GM18520 (cell line): ENCODE data around the gene PHLDB3.
"Not testable (repeated sequence)": the region's sequence is repeated elsewhere in the genome, so short reads cannot be mapped to it uniquely, and the experiment has no call there.

Source experiments
- ATAC-seq: cut with Tn5 transposase; IDR thresholded peaks from one replicate; pipeline ENCODE4 v1.9.1; 2021; ENCODE audit not compliant: unreplicated experiment

Gene PHLDB3

DNA sequence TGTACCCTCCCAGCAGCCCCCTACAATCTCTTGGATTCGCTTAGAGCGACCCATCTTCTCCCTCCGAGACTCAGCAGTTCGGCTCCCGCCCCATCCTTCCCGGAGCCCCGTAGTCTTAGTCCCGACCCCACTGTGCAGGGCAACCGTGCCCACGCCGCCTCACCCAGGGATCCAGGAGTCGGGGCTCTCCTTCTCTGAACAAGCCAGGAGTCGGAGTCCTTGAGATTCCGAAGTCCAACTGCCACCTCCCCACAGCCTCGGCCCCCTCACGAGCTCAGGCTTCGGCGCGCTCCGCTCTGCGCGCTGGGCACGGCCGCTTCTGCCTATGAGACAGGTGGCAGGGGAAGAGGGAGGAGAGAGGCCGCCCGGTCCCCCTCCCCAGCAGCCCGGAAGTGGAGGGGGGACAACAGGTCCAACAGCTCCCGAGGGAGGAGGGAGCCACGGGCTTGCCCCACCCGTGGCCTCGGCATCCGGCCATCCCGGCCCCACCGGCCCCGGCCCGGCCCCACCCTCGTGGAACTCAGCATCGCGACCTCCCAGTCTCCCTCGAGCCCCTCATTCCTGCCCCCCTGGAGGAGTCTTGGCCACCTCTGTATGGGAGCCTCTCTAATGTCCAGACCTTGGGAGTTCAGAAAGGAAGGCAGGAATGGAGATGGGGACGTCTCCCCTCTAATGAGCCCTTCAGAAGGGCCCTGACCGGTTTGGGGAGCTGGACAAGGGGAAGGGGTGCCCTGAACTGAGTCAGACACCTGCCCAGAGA is at the start of gene PHLDB3:
PHLDB3 (minus strand) TSS at position 321 of the 760 bp plus-strand sequence. CDS start 628 bp downstream, outside the sequence.
- no peak for ATAC-seq

DNA sequence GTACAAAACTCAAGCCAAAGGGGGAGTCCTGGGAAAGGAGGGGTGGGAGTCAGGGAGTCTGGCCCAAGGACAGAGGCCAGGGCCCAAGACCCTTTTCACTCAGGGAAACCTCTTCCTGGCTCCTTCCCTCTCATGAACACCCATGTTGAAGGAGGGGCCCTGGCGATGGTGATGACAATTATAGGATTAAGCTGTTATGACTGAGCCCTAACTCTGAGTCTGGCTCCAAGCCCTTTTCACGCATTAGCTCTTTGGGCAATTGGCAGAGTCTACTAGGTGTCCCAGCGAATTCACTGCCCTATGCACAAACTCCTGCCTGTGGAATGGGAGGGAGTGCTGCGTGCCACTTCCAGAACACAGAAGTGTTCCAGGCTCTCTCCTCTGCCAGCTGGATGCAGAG is 49.1 kb upstream of the PHLDB3 start:
- no peak for ATAC-seq

DNA sequence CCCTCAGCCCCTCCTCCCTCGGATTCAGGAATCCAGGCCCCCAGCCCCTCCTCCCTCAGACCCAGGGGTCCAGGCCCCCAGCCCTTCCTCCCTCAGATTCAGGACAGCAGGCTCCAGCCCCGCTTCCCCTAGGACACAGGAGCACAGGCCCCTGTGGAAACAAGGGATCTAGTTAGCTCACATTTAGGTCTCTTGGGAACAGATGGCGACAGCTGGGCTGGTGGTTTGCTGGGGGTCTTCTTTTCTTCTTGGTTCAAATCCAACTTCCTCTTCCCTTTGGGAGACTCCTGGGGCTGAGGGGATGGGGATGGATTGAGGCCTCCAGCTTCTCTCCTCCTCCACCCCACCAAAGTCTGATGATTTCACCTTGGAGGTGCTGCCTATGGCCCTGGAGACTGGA is 48.1 kb upstream of the PHLDB3 start:
- no peak for ATAC-seq

DNA sequence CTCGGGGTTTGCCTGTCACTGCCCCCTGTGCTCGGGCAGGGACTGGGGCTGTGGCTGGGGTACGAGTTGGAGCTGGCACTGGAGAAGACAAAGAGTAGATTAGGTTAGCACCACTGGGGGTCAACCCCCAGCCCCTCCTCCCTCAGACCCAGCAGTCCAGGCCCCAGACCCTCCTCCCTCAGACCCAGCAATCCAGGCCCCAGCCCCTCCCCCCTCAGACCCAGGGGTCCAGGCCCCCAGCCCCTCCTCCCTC is 47.6 kb upstream of the PHLDB3 start:
- no peak for ATAC-seq

DNA sequence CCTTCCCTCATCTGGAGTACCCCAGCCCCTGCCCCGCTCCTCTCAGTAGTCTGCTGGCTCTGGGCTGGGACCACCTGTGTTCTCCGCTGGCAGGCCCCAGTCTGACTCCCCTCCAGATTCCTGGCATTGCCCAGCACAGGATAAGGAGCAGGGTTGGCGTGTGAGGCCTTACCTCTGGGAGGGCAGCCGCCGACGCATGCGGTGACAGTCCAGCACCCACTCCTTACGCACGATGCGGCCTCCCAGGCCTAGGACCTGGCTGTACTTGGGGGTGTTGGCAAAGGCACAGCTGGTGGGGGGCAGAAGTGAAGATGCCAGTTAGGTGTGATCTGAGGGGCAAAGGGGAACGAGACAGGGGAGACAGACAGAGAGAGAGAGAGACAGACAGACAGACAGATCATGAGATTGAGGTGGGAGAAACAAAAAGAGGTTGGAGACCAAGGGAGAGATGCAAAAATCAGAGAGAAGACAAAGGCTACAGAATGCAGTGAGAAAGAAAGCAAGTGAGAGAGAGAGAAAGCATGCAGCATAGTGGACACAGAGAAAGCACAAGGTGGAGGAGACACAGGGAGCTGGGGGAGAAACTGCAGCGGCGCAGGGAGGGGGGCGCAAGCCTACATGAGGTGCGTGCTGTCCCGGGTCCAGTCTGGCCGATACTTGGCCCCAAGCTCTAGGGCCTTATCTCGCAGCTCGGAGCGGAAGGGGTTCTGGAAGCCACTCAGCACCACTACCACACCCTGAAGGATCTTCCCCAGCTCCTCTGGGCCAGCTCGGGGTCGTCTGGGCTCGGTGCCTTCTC is 47.1 kb upstream of the PHLDB3 start:
- no peak for ATAC-seq

DNA sequence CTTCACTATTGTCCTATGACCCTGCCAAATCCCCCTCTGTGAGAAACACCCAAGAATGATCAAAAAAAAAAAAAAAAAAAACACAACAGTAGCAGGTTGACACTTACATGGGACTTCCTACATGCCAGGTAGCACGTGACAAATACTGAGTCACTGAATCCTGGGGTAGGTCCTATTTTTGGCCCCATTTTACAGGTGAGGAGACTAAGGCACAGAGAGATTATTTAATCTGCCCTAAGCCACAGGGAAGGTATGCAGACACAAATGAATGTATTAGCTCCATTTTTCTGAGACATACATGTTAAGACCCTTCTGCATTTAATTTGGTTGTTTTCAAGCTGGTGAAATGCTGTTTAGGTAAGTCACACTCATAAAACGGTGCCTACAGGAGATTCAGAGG is 44.2 kb upstream of the PHLDB3 start:
- ATAC-seq = no peak

DNA sequence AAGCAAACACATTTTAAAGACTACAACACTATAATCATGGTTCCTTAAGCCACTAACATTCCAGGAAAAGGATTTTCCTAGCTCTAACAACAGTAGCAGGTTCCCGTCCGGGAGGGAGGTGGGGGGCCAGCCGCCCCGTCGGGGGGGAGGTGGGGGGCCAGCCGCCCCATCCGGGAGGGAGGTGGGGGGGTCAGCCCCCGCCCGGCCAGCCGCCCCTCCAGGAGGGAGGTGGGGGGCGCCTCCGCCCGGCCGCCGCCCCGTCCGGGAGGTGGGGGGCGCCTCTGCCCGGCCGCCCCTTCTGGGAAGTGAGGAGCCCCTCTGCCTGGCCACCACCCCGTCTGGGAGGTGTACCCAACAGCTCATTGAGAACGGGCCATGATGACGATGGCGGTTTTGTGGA is 43.4 kb upstream of the PHLDB3 start:
- not testable (repeated sequence) for ATAC-seq

DNA sequence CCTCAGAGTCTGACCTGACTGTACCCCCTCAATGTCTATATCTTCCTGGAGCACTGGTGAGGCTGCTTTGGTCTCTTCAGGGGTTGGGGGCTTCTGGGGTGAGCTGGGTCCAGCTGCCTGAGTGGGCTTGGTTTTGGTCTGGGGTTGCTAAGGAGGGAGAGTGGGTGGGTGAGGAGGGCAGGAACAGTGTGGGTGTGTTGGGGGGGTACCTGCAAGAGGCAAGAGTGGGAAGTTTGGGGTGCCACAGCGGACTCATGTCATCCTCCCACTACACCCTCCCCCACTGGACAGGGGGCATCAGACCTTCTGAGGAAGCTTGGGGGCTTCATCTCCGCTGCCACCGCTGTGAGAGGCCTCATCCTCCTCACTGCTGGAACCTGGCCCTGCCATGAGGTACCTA is 42.0 kb upstream of the PHLDB3 start:
- no peak for ATAC-seq

DNA sequence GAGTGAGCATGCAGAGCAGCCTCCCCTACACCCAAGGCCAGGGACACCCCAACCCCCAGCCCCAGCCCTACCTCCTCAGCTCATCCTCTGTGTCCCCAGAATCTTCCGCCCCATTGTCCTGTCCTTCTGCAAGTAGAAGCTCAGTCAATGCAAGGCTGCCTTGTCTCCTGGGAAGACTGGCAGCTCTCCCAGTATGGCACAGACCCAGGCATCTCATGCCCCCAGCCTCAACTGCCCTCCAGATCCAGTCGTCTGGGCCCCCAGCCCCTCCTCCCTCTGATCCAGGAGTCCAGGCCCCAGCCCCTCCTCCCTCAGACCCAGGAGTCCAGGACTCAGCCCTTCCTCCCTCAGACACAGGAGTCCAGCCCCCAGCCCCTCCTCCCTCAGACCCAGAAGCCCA is 41.4 kb upstream of the PHLDB3 start:
- no peak for ATAC-seq

DNA sequence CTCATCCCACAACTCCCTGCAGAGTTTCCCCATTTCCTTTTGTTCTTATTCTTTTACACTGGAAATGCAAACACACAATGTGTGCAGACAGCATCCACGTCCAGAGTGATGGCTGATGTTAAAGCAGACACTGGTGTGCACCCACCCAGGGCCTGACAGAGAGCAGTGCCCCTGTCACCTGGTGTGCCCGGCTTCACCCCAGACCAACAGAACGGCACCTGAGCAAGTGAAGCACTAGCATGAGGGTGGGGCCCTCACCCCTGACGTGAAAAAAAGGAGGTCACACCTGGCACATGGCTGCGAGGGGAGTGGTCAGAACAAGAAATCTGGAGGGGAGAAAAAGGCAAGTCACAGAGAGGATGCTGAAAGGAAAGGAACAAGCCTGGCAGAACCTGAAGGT is 40.7 kb upstream of the PHLDB3 start:
- ATAC-seq = no peak

DNA sequence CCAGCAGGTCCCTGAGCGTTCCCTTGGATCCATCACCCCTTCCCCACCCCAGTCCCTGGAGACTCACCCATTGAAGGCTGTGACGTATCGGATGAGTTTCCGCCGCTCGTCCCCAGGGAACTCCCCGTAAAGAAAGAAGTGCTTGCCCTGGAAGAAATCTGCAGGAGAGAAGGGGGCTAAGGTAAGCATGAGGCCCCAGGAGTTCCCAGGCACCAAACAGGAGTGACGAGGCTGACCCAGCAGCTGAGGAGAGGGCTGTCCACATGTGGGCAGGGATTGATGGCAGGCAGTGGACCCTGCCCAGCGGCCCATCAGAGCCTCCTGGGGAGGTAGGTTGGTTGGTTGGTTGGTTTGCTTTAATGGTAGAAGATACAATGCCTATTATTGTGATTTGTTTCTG is 39.5 kb upstream of the PHLDB3 start:
- no peak for ATAC-seq

DNA sequence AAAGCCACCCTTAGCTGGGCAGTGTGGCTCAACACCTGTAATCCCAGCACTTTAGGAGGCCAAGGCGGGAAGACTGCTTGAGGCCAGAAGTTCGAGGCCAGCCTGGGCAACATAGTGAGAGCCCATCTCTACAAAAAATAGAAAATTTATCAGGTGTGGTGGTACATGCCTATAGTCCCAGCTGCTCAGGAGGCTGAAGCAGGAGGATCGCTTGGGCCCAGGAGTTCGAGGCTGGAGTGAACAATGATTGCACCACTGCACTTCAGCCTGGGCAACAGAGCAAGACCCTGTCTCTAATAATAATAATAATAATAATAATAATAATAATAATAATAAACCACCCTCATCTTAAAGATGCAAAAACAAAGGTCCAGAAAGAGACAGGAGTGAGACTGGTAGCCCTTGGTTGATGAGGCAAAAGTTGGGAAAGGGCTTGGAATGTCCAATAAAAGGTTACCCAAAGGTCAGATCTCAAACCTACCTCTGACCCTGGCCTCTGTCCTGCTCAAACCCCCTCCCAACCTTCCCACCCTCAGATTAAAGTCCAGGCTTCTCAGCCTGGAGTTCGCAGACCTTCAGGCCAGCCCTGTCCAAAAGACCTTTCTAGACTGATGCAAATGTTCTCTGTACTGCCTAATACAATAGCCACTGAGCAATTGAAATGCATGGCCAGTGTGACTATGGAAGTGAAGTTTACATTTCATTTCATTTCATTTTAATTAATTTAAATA is 37.5 kb upstream of the PHLDB3 start:
- no peak for ATAC-seq

DNA sequence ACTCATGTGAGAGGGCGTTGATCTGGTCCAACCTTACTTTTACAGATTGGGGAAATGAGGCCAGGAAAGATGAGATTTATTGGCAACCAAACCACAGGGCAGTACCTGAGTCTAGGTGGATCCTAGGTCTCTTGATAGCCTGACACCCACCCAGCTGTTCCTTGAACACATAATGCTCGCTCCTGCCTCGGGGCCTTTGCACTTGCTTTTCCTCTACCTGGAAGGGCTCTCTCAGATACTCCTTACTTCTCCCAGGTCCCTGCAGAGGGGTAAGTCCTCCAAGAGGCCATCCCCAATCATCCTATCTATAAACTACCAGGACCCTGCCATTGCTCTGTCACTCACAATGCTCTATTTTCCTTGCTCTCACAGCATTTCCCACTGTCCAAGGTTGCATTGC is 35.8 kb upstream of the PHLDB3 start:
- ATAC-seq = no peak

DNA sequence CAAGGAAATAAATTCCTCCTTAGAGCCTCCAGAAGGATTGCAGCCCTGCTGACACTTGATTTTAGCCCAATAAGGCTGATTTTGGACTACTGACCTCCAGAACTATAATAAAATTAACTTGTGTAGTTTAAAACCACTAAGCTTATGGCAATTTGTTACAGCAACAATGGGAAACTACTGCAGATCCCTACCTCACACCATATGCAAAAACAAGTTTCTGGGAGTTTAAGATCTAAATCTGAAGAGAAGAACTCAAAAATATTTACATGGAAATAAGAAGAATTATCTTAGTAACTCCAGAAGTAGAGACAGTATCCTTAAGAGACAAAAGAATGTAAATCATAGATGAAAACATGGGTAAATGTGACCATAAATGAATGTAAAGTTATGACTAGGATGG is 34.4 kb upstream of the PHLDB3 start:
- no peak for ATAC-seq

DNA sequence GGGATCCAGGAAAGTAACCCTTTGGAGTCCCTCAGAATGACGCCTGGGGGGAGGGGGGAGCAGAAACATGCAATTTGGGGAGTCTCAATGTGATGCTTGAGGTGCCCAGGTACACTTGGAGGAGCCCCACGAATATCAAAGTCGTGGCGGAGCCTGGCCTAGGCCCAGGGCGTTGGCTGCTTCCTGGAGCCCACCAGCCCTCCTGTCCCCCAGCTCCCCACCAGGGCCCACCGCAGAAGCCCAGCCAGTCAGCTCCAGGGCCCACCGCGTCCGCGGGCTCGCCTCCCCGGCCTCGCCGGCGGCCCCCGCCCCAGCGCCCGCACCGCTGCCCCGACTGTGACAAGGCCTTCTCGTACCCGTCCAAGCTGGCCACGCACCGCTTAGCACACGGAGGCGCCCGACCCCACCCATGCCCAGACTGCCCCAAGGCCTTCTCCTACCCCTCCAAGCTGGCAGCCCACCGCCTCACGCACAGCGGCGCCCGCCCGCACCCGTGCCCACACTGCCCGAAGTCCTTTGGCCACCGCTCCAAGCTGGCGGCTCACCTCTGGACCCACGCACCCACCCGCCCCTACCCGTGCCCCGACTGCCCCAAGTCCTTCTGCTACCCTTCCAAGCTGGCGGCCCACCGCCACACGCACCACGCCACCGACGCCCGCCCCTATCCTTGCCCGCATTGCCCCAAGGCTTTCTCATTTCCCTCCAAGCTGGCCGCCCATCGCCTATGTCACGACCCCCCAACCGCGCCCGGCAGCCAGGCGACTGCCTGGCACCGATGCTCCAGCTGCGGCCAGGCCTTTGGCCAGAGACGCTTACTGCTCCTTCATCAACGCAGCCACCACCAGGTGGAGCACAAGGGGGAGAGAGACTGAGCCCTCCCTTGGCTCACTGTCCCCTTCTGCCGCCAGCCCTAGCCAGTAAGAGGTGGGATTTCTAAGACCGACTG is 30.5 kb upstream of the PHLDB3 start:
- no peak for ATAC-seq

DNA sequence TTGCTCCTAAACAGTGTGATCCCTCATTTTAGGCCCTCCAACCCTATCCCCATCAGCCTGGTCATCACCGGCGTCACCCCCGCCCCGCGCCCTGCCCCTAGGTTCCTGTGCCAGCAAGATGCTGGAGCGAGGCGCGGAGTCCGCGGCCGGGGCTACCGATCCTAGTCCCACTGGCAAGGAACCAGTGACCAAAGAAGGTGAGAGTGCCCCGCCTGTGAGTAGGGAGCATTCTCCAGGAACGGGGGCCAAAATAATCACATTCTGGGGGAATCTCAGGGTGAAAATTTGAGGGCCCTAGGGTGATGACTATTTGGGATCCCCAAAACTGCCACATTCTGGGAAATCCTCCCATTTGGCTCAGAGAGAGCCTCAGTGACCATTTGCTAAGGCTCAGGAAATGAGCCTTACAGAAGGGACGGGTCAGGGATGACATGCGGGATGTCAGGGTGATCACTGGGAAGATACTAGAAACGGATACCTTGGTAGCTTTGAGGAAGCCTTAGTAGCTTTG is 29.8 kb upstream of the PHLDB3 start:
- ATAC-seq = no peak

DNA sequence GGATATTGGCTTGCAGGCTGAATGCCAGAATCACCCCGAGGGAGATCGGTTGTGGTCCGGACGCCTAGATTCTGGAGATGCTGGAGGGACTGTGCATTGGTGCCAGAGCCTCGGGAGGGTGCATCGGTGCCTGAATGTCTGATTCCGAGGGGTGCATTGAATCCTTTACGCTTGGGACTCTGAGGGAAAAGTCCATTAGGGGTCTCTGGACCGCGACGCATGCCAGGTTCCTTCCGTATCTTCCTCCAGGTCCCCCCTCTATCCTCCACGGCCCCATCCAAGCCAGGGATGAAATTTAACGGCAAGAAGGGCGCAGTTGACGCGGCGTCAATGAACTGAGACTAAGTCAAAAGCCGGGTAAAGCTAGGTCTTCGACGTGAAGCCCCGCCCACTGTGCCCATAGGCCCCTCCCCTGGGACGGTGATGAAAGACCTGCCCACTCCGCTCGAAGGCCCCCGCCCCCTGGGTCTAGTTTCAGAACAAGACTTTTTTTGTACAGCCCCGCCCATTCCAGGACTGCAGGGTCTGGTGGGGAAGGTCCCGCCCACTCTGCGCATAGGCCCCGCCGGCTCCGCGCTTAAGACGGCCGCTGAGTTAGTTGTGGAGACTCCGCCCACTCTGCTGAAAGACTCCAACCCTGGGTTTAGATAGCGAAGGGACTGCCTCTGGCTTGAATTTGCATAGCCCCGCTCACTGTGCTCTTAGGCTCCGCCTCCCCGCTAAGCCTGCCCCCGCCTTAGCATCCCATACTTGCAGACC is 29.2 kb upstream of the PHLDB3 start:
- ATAC-seq = no peak

DNA sequence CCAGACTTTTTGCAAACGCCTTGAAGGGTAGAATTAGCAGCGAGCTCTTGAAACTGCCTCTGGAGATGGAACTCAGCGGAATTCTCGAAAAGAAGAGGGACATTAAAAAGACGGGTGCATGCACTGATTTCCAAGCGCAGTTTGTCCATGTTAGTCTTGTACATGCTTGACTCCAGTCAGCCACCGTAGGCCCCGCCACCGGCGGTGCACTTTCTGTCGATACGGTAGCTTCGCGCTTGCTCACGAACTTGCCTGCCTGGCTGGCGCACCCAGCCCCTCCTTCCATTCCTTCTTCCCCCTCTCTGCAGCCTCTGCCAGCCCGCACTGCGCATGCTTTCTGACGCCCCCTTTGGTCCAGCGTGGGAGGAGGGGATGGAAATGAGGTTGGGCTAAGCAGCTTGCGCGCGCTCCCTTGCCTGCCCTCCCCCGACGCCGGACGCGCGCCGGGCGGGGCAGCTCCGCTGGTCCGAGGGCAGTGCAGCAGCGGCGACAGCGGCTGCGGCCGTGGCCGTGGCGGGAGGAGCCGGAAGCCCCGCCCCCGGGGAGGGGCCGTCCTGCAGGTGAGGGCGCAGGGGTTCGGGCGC is 28.5 kb upstream of the PHLDB3 start, which contains the start of gene ZNF575:
ZNF575 (plus strand) TSS at position 227 of the 584 bp plus-strand sequence. CDS start 1,235 bp downstream, outside the sequence.
- peak; percentile 64 for ATAC-seq

DNA sequence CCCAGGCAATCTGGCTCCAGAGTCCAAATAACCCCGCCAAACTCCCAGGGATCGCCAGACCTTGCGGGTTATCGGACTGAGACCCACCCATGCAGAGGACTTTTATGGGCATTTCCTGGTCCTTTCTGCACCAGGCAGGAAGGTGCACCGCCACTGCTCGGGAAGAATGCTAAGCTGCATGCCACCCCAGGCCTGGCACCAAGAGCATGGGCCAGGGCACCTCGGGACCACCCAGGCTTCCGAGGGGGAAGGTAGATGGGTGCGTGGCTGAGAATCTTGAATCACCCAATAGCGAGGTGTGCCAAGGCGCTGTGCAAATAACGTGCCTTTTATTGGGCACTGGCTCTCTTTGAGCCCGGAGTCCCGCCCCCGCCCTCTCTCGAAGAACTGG is 28.0 kb upstream of the PHLDB3 start:
- peak; percentile 15 for ATAC-seq
